Measurements from ENCODE around the gene PNPLA1.

The PNPLA1 gene

GRCh38 chr6:36285797-36286196 is 15.9 kb downstream of the PNPLA1 start:
- DNase-seq: no peak

- DNase-seq: no peak
Observed at GRCh38 chr6:36286858-36287257, 17.0 kb downstream of the PNPLA1 start.

GRCh38 chr6:36289281-36289878 is 19.5 kb downstream of the PNPLA1 start:
- no peak for DNase-seq

- no peak for DNase-seq
Observed at GRCh38 chr6:36290668-36291620, 21.1 kb downstream of the PNPLA1 start.

GRCh38 chr6:36292170-36292569 is 22.3 kb downstream of the PNPLA1 start:
- DNase-seq: no peak

GRCh38 chr6:36296240-36296639 is 26.4 kb downstream of the PNPLA1 start:
- DNase-seq: no peak

- DNase-seq: no peak
Observed at GRCh38 chr6:36297051-36297450, 27.2 kb downstream of the PNPLA1 start.

GRCh38 chr6:36297511-36297910 is 27.7 kb downstream of the PNPLA1 start:
- DNase-seq: no peak

- DNase-seq: no peak
Observed at GRCh38 chr6:36298027-36298426, 28.2 kb downstream of the PNPLA1 start.

GRCh38 chr6:36301085-36301658 is 31.3 kb downstream of the PNPLA1 start:
- DNase-seq: no peak

- DNase-seq: no peak
Observed at GRCh38 chr6:36301781-36302180, 31.9 kb downstream of the PNPLA1 start.

- peak; percentile 62 to 92 (median 84) for DNase-seq
Observed at GRCh38 chr6:36302227-36302976, 32.5 kb downstream of the PNPLA1 start.

GRCh38 chr6:36305885-36306284 is 36.0 kb downstream of the PNPLA1 start:
- DNase-seq: no peak

GRCh38 chr6:36306375-36306774 is 36.5 kb downstream of the PNPLA1 start:
- no peak for DNase-seq

GRCh38 chr6:36308514-36308913 is 38.7 kb downstream of the PNPLA1 start:
- no peak for DNase-seq

- DNase-seq: no peak
Observed at GRCh38 chr6:36309203-36309602, 39.3 kb downstream of the PNPLA1 start.

- no peak for DNase-seq
Observed at GRCh38 chr6:36309900-36310299, 40.0 kb downstream of the PNPLA1 start.

- no peak for DNase-seq
Observed at GRCh38 chr6:36312854-36313648, 43.2 kb downstream of the PNPLA1 start.

GRCh38 chr6:36313649-36313936 is 43.7 kb downstream of the PNPLA1 start:
- DNase-seq: no peak

- peak in 1 of 5 experiments; percentile 31 for DNase-seq
Observed at GRCh38 chr6:36314221-36315014, 44.6 kb downstream of the PNPLA1 start.

GRCh38 chr6:36315921-36316320 is 46.1 kb downstream of the PNPLA1 start:
- DNase-seq: no peak

- no peak for DNase-seq
Observed at GRCh38 chr6:36317623-36318022, 47.8 kb downstream of the PNPLA1 start.

All from T-helper 2 cell (primary cell).